ENCODE measurements around the gene C1GALT1.
A peak's percentile ranks its signal among the peaks of the same experiment; 100 is the strongest.
"Not testable (repeated sequence)": the region's sequence is repeated elsewhere in the genome, so short reads cannot be mapped to it uniquely, and the experiment has no call there.

C1GALT1 gene

DNA sequence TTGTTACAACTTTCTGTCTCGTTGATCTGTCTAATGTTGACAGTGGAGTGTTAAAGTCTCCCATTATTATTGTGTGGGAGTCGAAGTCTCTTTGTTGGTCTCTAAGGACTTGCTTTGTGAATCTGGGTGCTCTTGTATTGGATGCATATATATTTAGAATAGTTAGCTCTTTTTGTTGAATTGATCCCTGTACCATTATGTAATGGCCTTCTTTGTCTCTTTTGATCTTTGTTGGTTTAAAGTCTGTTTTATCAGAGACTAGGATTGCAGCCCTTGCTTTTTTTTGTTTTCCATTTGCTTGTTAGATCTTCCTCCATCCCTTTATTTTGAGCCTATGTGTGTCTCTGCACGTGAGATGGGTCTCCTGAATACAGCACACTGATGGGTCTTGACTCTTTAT is 17.2 kb downstream of the C1GALT1 start:
- DNase-seq (ENCODE audit: low read depth in 4 of 4, low spot score in 1 of 4) = not testable (repeated sequence)

DNA sequence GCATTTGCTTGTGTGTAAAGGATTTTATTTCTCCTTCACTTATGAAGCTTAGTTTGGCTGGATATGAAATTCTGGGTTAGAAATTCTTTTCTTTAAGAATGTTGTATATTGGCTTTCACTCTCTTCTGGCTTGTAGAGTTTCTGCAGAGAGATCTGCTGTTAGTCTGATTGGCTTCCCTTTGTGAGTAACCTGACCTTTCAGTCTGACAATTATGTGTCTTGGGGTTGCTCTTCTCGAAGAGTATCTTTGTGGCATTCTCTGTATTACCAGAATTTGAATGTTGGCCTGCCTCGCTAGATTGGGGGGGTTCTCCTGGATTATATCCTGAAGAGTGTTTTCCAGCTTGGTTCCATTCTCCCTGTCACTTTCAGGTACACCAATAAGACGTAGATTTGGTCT is 17.9 kb downstream of the C1GALT1 start:
- DNase-seq (ENCODE audit: low read depth in 4 of 4, low spot score in 1 of 4) = not testable (repeated sequence)

DNA sequence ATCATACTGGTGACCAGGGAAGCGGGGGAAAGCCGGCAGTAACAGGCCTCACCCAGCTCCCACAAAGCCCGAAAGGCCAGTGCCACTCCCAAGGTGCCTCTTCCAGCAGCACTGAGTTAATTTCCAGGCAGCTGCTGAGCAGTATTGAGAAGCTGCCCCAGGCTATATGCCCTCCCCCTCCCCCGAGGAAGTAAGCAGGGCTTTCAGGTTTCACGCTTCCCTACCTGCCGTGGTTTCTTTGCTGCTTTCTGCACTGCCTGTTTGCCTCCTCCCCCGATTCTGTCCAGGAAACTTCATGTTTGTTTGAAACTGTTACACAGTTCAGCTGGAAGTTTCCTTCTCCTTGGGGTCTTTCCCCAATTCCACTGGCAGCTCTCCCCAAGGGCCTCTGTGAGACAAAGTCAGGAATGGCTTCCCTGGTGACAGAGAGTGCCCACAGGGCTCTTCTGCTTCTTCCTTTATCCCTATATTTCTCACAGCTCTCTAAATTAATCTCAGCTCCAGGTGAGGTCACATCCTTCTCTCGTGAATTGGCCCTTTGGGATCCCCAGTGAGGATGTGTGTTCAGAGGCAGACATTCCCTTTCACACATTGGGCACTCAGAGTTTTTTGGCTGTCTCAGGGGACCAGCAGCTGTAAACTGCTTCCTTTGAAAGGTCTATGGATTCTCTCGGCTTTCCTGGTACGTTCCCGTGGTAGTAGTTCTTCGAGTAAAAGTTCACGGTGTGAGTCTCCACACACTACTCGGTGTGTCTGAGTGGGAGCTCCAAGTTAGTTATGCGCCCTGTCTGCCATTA is 19.4 kb downstream of the C1GALT1 start:
- DNase-seq (ENCODE audit: low read depth in 4 of 4, low spot score in 1 of 4) = peak in 1 of 4 experiments; percentile 12

DNA sequence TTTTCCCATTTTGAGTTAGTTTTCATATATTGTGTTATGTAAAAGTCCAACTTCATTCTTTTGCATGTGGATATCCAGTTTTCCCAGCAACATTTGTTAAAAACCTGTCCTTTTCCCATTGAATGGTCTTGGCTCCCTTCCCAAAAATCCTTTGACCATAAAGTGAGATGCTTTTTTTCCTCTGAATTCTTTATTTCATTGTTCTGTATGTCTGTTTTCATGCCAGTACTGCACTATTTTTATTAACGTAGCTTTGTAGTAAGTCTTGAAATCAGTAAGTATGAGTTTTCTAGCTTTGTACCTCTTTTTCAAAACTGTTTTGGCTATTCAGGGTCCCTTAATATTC is 20.0 kb downstream of the C1GALT1 start:
- DNase-seq (ENCODE audit: low read depth in 4 of 4, low spot score in 1 of 4) = no peak

DNA sequence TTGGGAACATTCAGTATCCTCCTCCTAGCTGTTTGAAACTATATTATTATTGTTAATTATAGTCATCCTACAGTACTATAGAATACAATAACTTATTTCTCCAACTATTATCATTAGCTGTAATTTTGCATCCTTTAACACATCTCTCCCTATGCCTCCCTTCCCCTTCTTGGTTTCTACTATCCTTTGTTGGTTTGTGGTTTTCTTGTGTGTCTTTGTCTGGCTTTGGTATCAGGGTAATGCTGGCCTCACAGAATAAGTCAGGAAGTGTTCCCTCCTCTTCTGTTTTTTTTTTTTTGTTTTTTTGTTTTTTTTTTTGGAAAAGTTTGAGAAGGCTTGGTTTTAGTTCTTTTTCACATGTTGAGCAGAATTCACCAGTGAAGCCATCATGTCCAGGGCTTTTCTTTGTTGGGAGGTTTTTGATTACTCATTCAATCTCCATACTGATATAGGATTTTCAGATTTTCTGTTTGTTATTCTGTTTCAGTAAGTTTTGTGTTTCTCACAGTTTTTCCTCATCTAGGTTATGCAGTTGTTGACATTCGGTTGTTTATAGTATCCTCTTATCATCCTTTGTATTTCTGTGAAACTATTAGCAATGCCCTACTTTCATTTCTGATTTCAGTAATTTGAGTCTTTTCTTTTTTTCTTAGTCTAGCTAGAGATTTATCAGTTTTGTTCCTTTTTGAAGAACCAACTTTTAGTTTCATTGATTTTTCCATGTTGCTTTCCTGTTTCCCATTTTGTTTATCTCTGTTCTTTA is 21.6 kb downstream of the C1GALT1 start:
- DNase-seq (ENCODE audit: low read depth in 4 of 4, low spot score in 1 of 4) = no peak

DNA sequence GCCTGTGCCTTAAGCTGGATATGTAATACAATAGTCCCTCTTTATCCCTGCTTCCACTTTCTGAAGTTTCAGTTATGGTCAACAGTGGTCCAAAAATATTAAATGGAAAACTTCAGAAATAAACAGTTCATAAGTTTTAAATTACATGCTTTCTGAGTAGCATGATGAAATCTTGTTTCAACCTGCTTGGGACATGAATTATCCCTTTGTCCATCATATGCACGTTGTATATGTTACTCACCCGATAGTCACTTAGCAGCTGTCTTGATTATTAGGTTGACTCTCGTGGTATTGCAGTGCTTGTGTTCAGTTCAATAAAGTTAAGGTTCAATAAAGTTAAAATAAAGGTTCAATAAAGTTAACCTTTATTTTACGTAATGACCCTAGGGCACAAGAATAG is 25.5 kb downstream of the C1GALT1 start:
- DNase-seq (ENCODE audit: low read depth in 4 of 4, low spot score in 1 of 4) = no peak

DNA sequence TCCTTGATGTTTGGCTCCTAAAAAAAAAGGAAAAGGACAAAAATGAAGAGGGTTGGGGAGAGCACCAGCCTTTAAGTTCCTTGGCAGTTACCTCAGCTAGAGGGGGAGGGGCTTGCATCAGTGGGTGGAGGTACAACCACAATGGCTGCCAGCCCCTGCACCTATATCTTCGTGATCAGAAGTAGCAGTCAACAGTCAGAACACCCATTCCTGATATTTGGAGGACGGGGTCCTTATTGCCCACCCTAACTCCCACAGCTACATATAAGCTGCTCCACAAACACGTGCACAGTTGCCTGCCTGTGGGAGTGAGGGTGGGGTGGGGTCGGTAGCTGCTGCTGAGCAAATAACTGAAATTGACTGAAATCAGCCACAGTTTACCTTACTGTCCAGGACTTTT is 26.2 kb downstream of the C1GALT1 start:
- no peak for DNase-seq (ENCODE audit: low read depth in 4 of 4, low spot score in 1 of 4)

DNA sequence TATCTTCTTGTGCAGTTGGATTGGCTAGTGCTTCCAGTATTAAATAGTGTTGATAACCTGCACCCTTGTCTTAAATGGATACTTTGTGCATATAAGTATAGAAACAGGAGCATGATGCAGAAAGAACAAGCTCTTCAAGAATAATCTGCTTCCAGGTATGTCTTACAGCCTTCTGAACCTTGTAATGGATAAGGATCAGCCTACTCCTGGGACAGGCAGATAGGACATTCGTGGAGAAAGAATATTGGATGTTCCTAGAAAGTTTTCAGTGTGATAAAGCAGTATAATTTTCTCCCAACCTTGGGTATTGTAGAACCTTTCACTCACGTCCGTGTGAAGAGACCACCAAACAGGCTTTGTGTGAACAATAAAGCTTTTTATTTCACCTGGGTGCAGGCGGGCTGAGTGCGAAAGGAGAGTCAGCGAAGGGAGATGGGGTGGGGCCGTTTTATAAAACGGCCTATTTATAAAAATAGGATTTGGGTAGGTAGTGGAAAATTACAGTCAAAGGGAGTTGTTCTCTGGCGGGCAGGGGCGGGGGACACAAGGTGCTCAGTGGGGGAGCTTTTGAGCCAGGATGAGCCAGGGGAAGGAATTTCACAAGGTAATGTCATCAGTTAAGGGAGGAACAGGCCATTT is 27.2 kb downstream of the C1GALT1 start:
- DNase-seq (ENCODE audit: low read depth in 4 of 4, low spot score in 1 of 4) = no peak

DNA sequence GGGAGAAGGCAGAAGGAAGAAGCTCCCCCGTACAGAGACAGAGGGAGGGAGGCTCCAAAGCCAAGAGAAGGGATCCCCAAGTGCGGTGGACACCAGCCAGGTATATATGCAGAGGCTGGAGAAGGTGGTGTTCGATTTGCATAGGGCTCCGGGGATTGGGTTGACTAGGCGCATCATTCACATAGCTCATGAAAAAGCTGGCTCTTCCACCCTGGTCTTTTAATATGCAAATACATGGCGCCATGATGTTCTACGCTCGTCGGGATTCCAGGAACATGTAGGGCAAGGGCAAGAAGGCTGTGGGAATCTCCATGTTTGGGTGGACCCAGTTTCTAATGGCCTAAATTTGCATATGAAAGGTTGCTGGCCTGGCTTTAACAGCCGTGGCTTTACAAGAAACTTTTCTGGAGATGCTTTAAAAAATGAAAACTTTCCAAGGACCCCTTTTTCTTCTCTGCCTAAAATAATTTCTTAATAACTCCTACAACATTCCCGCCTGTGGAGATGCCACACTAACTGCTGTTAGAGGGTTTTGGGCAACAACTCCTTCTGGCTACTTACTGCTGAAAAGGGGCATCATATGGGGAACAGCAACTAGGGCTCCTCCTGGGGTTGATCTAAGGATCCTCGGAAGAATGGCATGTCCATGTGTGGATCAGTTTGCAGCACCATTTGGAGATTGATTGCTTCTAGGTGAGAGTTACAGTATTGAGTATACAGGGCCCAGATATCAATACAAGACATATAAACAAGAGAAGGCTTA is 28.3 kb downstream of the C1GALT1 start:
- no peak for DNase-seq (ENCODE audit: low read depth in 4 of 4, low spot score in 1 of 4)

DNA sequence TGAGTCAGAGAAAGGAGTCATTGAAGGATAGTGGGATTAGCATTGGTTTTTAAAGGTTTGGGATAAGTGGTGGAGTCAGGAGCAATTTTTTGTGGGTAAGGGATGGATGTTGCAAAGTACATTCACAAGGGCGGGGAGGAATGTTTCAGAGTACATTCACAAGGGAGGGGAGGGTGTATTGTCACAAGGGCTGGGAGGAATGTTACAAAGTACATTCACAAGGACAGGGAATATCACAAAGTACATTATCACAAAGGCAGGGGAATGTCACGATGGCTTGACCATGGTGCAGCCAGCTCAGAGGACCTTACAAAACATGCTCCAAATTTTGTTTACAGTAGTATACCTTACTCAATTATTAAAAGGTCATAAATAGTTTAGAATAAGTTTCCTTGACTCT is 30.3 kb downstream of the C1GALT1 start:
- DNase-seq (ENCODE audit: low read depth in 4 of 4, low spot score in 1 of 4) = no peak

DNA sequence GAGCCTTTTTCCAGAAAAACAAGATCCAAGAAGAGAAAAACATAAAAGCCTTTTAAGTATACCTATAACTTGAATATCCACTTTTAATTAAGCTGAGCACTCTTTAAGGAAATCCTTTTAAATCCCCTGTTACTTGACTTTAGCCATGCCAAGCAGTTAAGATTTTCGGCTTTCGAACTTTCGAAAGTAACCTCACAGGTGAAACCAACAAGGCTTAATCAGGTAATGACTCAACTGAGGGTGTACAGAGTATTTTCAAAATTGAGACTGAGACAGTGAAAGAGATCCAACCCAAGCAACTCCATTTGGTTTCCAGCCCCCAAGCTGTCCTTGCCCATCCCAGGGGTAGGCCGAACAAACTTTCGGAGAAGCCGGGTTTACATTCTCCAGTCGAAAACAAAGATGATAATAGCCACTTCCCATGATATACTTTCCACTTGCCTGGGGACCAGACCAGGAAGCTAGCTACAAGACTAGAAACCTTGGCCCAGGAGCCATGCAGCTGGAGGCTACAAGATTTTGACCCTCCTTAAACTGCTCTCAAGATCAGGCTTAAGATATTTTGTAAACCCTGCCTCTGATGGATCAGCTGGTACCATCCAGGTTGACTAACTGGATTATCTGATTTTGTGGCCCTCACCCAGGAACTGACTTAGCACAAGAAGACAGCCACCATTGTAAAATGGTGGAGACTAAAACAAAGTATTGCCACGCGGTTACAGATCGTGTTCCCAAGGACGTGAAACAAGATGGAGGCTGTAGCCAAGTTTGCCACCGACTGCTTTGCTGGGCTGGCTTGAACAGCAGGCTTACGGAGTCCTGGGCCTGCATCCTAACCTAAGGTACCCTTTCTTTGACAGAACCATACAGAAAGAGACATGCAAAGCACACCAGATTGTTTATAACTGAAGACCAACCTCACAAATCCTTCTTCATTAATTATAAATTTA is 32.3 kb downstream of the C1GALT1 start:
- no peak for DNase-seq (ENCODE audit: low read depth in 4 of 4, low spot score in 1 of 4)

DNA sequence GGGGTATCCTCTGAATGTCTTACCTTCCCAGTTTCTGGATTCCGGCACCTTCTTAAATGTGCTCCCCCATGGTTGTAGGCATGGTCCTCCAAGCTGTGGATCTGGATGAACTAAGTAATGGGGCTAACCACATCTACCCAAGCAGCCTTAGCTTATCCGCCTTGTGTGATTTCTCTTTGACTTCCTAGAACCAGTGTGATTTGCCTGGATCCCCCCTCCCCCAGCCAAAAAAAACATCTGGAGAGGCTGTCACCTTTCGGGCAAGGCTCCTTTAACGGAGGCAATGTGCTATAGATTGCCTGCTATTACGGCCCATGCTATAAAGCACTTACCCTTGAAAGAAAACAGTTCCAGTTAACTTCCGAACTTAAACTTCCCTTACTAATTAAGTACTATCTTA is 33.9 kb downstream of the C1GALT1 start:
- DNase-seq (ENCODE audit: low read depth in 4 of 4, low spot score in 1 of 4) = no peak

DNA sequence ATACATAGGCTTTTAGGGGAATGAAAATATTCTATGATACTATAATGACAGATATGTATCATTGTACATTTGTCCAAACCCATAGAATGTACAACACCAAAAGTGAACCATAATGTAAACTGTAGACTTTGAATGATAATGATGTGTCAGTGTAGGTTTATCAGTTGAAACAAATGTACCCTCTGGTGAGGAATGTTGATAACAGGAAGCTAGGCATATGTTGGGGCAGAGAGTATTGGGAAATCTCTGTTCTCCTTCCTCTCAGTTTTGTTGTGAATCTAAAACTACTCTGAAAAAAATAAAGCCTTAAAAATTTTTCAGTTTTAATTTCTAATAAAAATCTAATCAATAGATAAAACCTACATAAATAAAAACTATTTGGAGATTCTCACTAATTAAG is 36.9 kb downstream of the C1GALT1 start:
- DNase-seq (ENCODE audit: low read depth in 4 of 4, low spot score in 1 of 4) = no peak

DNA sequence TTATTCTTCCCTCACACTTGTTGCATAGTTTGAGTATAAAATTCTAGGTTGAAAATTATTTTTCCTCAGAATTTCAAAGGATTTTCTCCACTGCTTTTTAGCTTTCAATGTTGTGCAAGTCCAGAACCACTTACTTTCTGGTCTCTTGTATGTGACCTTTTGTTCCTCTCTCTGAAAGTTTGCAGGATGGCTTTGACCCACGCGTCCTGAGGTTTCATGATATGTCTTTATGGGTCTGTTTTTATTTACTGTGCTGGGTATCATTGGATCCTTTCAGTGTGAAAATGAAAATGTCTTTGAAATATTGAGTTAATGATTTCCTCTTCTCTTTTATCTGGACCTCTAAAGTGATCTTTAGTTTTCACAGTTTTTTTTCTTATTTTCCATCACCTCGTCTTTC is 38.5 kb downstream of the C1GALT1 start:
- no peak for DNase-seq (ENCODE audit: low read depth in 4 of 4, low spot score in 1 of 4)

DNA sequence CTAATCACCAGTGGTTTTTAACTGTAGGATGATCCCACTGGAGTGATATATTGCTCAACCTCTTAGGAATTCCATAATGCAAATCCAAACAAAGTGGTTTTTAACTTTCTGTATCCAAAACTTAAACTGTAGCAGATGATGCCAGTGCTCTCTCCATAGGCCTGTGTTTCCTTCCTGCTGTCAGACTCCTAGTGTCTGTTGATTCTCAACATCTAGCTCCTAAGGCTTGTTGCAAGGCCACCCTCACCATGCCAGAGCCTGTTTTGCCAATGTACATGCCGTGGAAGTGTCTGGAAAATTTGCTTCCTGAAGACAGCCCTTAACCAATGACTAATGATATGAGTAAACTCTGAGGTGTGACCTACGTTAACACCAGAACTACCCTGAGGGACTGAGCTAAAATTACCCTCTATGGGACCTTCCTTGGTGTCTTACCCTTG is 39.3 kb downstream of the C1GALT1 start:
- DNase-seq (ENCODE audit: low read depth in 4 of 4, low spot score in 1 of 4) = no peak

DNA sequence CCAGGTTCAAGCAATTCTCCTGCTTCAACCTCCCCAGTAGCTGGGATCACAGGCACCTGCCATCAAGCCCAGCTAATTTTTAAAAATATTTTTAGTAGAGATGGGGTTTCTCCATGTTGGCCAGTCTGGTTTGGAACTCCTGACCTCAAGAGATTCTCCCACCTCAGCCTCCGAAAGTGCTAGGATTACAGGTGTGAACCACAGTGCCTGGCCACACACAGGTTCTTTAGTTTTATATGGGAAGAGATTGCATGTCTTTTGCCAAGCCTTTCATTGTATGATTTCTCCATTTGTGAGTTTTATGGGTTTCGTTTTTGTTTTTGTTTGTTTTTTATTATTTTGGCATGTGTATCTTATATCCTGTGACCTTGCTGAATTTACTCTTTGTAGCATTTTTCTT is 40.9 kb downstream of the C1GALT1 start:
- DNase-seq (ENCODE audit: low read depth in 4 of 4, low spot score in 1 of 4) = no peak

DNA sequence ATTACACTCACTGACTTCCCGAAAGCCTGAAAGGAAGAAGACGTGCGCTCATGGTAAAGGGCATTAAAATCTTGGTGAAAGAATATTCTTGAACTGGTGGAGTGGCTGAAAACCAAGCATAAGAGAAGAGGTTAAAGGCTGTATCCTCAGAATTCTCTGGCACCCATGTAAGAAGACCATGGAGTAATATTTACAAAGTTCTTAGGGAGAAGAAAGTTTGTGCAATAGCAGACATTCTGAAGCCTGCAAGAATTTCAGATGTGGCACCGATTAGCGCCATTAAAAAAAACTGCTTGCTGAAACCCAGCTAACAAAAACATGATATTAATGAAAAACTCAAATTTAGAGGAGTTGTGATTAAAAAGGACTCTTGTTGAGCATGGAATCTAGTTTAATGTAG is 44.1 kb downstream of the C1GALT1 start:
- DNase-seq (ENCODE audit: low read depth in 4 of 4, low spot score in 1 of 4) = no peak

DNA sequence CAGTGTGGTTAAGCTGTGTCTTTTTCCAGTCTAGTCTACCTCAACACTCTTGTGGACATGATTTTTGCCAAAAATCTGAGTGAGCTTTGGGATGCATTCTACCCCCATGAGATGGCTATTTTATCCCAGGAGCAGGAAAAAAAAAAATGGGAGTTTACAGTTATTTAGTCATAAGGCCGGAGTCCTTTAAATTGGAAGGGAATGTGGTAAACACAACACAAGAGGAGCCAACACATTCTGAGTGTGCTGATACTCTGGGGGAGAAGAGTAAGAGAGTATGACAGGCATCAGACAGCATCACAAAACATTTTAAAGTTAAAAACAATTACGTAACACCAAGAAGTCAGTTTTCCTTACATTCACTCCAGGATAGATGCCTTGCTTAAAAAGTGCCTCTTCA is 46.1 kb downstream of the C1GALT1 start:
- no peak for DNase-seq (ENCODE audit: low read depth in 4 of 4, low spot score in 1 of 4)

DNA sequence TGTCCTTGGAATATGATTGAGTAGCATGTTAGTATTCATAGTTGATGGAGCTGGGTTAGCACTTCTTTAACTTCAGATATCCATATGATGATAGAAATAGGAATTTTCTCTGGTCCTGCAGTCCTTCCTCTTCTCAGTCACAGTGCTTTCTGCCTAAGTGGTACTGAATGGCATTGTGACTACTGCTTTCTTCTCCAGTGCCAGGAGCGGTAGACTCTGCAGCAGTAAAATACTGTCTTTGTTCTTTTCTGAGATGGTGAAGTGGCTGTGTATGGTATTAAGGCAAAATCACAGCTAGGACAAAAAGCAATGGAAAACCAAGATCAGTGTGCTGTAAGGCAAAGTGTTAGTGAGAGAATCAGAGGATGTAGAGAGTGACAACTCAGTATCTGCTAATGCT is 46.6 kb downstream of the C1GALT1 start:
- DNase-seq (ENCODE audit: low read depth in 4 of 4, low spot score in 1 of 4) = no peak

DNA sequence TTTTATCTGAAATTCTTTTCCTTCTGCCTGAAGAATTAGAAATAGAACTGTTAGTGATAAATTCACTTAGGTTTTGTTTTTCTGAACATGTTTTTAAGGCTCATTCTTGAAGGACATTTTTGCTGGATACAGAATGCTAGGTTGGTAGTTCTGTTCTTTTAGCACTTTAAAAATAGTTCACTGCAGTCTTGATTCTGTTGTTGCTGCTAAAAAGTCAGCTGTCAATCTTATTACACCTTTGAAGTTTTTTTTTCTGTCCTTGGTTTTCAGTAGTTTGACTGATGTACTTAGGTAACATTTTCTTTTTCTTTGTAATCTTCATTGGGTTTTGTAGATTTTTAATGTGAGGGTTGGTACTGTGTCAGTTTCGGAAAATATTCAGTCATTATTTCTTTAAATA is 48.7 kb downstream of the C1GALT1 start:
- DNase-seq (ENCODE audit: low read depth in 4 of 4, low spot score in 1 of 4) = no peak
